Stimulated activated CD4-positive, alpha-beta T cell treated with anti-CD3 and anti-CD28 coated beads, Interleukin-1b, Interleukin-23, amount 100 ng/mL, for 1 hour (primary cell): ENCODE results near the gene SNTG2.
"Not testable (repeated sequence)": the region's sequence is repeated elsewhere in the genome, so short reads cannot be mapped to it uniquely, and the experiment has no call there.

Source experiments
- DNase-seq, 2 donors: peaks; one replicate each; pipeline ENCODE4 v3.0.0-alpha.2; 2020; ENCODE audit warnings: low read depth in 2 of 2

SNTG2 gene

GRCh38 chr2:1183300-1183699 is 232.7 kb downstream of the SNTG2 start:
- no peak for DNase-seq

DNA sequence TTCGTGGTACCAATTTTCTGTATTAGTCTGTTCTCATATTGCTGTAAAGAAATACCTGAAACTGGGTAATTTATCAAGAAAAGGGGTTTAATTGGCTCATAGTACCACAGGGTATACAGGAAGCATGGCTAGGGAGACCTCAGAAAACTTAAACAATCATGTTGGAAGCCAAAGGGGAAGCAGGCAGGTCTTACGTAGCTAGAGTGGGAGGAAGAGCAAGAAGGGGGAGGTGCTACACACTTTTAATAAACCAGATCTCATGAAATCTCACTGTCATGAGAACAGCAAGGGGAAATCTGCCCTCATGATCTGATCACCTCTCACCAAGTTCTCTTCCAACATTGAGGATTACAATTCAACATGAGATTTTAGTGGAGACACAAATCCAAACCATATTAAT is 235.8 kb downstream of the SNTG2 start:
- no peak for DNase-seq

GRCh38 chr2:1187189-1187588 is 236.5 kb downstream of the SNTG2 start:
- no peak for DNase-seq

GRCh38 chr2:1192121-1192520 is 241.5 kb downstream of the SNTG2 start:
- no peak for DNase-seq

DNA sequence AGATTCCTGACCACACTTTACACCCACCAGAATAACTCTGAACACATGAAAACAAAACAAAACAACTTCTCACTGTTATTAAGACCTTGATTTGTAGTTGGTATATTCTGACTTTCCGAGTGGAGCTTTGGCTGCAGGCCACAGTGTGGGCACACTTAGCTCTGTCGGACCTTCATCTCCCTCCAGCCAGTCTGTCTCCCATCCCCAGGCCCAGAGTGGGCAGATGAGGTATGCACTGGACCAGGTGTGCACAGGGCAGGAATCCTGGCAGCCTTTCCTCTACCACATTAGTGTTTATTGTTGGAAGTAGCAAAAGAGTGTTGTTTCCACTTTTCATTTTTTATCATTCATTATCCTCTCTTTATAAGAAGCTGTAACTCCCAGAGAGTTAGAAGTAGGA is 243.2 kb downstream of the SNTG2 start:
- no peak for DNase-seq

DNA sequence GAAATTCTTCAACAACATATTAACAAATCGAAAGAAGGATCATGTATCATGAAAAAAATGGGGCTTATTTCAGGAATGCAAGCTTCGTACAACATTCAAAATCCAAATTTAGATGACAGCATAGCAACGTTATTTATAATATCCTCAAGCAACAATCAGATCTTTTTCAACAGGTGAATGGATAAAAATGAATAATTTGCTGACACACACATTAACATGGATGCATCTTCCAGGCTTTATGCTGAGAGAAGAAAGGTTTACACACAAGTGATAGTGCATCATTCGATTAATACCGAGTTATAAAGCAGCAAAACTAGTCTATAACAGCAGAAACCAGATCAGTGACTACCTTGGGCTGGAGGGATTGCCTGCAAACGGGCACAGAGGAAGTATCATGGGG is 253.1 kb downstream of the SNTG2 start:
- DNase-seq: no peak

GRCh38 chr2:1205853-1206252 is 255.2 kb downstream of the SNTG2 start:
- no peak for DNase-seq

DNA sequence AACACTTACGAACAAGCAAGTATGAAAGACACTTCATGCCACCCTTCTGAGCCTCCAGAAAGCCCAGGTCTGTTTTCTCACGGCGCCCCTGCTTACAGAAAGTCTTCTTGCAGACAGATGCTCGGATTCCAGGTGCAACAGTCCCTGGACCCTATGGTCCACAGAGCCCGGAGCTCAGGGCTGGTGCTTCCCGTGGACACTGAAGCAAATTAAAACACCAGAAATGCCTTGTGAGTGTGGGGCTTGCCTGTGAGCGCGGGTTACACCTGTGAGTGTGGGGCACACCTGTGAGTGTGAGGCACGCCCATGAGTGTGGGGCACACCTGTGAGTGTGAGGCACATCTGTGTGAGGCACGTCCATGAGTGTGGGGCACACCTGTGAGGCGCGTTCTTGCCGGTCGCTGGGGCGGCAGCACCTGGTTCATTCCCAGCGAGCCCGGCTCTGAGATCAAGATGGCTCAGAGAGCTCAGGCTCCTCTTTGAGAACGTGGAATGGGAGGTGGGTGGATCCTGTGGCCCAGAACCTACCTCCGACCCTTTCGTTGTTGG is 257.4 kb downstream of the SNTG2 start:
- no peak for DNase-seq

GRCh38 chr2:1208522-1208921 is 257.9 kb downstream of the SNTG2 start:
- no peak for DNase-seq

- DNase-seq: no peak
These were observed 258.6 kb downstream of the SNTG2 start for GRCh38 chr2:1209246-1209645.

DNA sequence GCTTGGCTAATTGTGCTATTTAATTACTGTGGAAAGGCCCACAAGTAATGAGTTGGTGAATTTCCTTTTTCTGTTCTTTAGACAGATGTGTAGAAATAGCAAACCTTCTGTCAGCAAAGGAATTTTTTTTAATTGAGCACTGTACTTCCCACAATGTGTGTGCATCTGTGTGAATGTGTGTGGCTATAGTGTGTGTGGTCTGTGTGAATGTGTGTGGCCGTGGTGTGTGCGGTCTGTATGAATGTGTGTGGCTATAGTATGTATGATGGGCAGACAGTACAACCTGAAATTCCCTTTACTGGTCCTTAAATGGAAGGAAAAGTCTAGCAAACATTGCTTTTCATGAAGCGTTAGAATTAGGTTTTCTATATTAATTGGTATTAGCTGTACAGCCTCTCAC is 259.1 kb downstream of the SNTG2 start:
- no peak for DNase-seq

DNA sequence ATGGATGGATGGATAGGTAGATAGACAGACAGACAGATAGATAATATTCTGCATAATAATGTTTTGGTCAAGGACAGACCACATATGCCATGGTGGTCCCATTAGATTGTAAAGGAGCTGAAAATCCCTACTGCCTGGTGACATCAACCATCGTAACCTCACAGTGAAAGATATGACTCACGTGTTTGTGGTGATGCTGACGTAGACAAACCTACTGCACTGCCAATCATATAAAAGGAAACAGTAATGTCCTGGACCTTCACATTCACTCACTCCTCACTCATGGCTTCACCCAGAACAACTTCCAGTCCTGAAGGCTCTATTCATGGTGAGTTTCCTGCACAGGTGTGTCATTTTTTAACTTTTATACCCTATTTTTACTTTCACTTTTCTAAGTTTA is 259.7 kb downstream of the SNTG2 start:
- no peak for DNase-seq

GRCh38 chr2:1219901-1220573 is 269.4 kb downstream of the SNTG2 start:
- DNase-seq: no peak

- no peak for DNase-seq
These were observed 271.4 kb downstream of the SNTG2 start for GRCh38 chr2:1222056-1222455.

DNA sequence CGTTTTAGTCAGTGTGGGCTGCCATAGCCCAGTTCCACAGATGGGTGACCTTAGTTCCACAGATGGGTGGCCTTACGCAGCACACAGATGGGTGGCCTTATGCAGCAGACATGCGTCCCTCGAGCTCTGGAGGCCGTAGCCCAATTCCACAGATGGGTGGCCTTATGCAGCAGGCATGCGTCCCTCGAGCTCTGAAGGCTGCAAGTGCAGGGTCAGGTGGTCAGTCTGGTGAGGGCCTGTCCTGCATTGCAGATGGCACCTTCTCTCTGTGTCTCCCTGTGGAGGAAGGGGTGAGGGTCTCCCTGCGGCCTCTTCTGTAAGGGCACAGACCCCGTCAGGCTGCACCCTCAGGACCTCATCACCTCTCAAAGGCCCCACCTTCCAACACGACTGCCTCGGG is 273.1 kb downstream of the SNTG2 start:
- DNase-seq: no peak

- no peak for DNase-seq
These were observed 274.3 kb downstream of the SNTG2 start for GRCh38 chr2:1224901-1225300.

DNA sequence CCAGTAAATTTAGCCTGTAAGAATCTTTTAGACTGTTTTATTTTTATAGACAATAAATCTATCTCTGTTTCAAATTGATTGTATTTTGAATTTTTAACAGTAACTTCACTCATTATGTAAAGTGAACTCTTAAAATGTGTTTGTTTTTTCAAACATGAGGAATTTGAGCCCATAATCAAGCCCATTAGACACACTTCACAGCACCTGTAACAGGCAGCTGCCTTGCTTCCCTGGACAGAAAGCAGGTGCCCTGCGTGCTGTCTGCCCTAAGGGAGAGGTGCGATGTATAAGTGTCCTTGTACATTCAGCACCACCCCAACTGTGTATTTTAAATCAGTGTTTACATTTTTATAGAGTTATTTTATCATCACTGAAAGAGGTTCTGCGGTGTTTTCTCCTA is 276.1 kb downstream of the SNTG2 start:
- no peak for DNase-seq

DNA sequence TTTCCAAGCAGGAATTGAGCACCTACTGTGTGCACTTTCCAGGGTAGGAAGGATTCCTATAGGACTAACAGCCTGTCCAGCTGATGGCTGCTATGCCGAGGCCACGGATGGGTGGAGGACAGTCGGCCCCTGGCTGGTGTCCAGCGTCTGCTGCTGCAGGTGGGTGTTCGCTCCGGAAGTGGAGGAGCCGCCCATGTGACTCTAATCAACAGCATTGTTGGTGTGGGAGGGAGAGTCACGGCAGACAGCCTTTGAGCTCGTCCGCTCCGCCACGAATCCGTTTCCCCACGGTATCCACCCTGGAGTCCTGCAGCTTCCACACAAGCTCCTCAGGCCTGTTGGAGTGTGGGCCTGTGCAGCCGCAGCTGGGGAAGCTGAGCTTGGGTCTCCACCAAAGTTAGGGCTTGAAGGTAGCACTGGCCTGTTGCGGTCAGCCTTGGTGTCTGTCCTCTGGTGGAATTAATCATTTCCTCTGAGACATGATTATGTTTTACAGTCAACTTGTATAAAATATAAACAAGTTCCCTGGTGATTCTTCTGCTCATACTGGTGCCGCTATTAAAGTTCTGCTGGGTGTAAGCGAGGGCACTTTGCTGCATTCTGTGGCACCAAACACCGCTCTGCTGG is 276.7 kb downstream of the SNTG2 start:
- no peak for DNase-seq

DNA sequence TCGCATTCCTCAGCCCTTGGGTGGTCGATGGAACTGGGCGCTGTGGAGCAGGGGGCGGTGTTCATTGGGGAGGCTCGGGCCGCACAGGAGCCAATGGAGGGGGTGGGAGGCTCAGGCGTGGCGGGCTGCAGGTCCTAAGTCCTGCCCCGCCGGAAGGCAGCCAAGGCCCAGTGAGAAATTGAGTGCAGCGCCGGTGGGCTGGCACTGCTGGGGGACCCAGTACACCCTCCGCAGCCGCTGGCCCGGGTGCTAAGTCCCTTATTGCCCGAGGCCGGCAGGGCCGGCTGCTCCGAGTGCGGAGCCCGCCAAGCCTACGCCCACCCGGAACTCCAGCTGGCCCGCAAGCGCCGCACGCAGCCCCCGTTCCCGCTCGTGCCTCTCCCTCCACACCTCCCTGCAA is 278.9 kb downstream of the SNTG2 start:
- DNase-seq: not testable (repeated sequence)

DNA sequence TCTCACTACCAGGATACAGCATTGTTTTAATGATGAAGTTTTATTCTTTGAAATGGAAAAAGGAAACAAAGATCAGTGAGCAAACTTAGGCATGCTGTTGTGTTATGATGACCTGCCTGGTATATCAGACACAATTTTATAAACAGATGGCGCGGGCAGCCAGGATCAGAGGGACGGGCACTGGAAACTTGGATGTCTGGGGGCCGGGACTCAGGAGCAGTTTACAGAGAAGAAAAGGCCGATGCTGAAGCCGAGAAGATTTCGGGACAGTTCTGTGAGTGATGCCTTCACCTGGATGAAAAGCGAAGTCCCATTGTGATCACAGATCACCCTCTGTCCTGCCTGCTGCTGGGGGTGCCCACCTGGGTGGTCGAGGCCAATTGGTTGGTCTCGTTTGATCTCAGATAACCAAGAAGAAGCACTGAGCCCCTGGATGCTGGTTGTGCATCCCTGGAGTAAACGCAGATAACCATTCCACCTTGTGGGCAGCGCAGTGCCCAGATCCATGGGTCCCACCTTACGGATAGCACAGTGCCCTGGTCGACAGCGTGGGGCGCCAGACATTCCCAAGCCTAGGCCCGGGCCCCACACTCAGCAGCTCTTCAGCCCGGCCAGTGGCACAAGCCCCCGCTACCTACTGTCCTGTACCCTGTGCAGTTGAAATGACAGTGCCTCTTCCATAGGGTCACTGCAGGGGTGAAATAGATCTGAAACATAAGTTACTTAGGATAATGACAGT is 279.7 kb downstream of the SNTG2 start:
- DNase-seq: no peak

DNA sequence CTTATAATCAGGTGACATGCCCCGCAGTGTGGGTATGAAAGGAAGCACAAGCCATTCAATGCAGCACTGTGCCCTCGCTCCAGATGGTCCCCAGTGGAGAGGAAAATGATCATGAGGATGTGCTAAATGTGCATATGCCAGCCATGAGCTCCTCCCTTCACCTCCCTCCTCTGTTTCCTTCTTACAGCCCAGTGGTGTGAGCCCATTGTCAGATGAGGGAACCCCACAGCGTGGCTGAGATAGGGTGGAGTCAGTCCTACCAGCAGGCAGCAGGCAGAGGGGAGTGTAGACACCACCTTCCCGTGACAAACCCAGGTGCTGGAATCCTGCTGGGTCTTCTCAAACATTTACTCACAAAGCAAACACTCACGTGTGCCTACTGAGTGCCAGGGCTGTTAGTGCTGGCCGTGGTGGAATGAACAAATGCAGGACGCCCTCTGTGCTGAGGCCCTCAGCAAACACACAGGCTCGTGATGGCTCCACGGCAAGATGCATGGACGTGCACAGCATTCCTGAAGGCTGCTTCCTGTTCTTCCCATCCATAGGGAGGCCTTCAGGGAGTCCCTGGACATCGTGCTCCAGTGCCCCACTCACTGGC is 280.9 kb downstream of the SNTG2 start:
- DNase-seq: no peak

DNA sequence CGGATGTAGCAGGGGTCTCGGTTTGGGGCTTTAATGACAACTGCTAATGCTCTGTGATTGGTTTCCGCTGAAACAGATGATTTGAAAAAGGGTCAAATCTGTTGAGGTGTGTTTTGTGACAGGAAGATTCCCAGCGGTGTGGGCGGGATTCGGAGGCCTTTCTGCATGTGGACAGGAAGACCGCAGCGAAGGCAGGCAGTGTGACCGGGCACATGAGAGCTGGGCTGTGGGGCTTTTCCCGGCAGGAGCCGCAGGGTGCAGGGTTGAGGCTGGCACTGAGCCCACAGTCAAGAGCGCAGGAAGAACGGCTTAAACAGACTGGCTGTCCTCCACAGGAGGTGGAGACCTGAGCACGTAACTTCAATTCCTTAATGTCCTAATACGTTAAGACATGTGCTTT is 282.6 kb downstream of the SNTG2 start:
- no peak for DNase-seq
